ENCODE results near the gene SLC25A11.
"Not testable (repeated sequence)": the region's sequence is repeated elsewhere in the genome, so short reads cannot be mapped to it uniquely, and the experiment has no call there.

SLC25A11 gene

DNA sequence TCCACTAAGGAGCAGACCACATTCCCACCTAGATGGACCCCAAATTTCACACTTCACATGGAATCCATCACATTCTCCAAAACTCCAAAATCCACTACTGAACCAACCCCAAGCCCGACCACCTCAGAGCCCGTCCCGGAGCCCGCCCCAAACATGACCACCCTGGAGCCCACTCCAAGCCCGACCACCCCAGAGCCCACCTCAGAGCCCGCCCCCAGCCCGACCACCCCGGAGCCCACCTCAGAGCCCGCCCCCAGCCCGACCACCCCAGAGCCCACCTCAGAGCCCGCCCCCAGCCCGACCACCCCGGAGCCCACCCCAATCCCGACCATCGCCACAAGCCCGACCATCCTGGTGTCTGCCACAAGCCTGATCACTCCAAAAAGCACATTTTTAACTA lies 6.2 kb downstream of the SLC25A11 start:
- Histone ChIP-seq H3K9me3 (ENCODE audit: control insufficient read depth, insufficient read depth, low read length) (no peaks in the 10 kb centered on the region), H3K4me1 (ENCODE audit: control insufficient read depth, insufficient read depth, low read length) (0 out of 2 replicates have a peak, but pooled peaks cover 3% of the 10 kb centered on the region), H3K9ac (ENCODE audit: low read depth, low read length) (no peak overlapping the region), H3K4me3 (ENCODE audit: low read depth, low read length) (no peak overlapping the region), H3K27ac (ENCODE audit: low read depth, low read length) (no peak overlapping the region), H3K27me3 (ENCODE audit: control insufficient read depth, insufficient read depth, low read length) (no peaks in the 10 kb centered on the region), H3K36me3 (ENCODE audit: control insufficient read depth, insufficient read depth, low read length) (peaks cover 33% of the 10 kb centered on the region)

DNA sequence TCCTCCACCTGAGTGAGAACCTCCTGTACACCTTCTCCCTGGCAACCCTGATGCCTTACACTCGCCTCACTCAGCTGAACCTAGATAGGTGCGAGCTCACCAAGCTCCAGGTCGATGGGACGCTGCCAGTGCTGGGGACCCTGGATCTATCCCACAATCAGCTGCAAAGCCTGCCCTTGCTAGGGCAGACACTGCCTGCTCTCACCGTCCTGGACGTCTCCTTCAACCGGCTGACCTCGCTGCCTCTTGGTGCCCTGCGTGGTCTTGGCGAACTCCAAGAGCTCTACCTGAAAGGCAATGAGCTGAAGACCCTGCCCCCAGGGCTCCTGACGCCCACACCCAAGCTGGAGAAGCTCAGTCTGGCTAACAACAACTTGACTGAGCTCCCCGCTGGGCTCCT lies 7.1 kb downstream of the SLC25A11 start:
- Histone ChIP-seq H3K9ac (ENCODE audit: low read depth, low read length) (no peak overlapping the region), H3K27ac (ENCODE audit: low read depth, low read length) (no peak overlapping the region), H3K4me1 (ENCODE audit: control insufficient read depth, insufficient read depth, low read length) (no peaks in the 10 kb centered on the region), H3K9me3 (ENCODE audit: control insufficient read depth, insufficient read depth, low read length) (no peaks in the 10 kb centered on the region), H3K36me3 (ENCODE audit: control insufficient read depth, insufficient read depth, low read length) (peaks cover 24% of the 10 kb centered on the region), H3K4me3 (ENCODE audit: low read depth, low read length) (no peak overlapping the region), H3K27me3 (ENCODE audit: control insufficient read depth, insufficient read depth, low read length) (no peaks in the 10 kb centered on the region)

DNA sequence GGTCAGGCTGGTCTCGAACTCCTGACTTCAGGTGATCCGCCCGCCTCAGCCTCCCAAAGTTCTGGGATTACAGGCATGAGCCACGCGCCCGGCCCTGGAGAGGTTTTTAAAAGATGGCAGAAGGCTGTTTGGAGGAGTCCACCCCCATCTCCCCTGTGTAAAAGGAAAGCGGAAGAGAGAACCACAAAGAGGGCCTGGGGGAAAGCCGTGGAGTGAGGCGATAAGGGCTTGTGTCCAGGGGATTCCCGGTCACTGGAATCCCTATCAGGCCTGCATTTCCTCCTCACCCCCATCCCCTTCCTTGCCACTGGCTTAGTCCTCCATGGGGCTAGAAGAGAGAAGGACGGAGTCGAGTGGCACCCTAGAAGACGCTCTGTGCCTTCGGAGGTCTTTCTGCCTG lies 7.9 kb downstream of the SLC25A11 start, which contains the start of gene GP1BA:
TSS of gene GP1BA (plus strand) at position 315 of the 400 bp plus-strand sequence. CDS start 328 bp downstream, outside the sequence.
- Histone ChIP-seq H3K9ac (ENCODE audit: low read depth, low read length) (no peak within 1 kb of the TSS), H3K4me3 (ENCODE audit: low read depth, low read length) (no peak within 1 kb of the TSS), H3K4me1 (ENCODE audit: control insufficient read depth, insufficient read depth, low read length) (no peaks in the 10 kb centered on the region), H3K27ac (ENCODE audit: low read depth, low read length) (no peak within 1 kb of the TSS), H3K27me3 (ENCODE audit: control insufficient read depth, insufficient read depth, low read length) (no peaks in the 10 kb centered on the region), H3K9me3 (ENCODE audit: control insufficient read depth, insufficient read depth, low read length) (no peaks in the 10 kb centered on the region), H3K36me3 (ENCODE audit: control insufficient read depth, insufficient read depth, low read length) (peaks cover 16% of the 10 kb centered on the region; the same call in 1 of the 2 replicates)

DNA sequence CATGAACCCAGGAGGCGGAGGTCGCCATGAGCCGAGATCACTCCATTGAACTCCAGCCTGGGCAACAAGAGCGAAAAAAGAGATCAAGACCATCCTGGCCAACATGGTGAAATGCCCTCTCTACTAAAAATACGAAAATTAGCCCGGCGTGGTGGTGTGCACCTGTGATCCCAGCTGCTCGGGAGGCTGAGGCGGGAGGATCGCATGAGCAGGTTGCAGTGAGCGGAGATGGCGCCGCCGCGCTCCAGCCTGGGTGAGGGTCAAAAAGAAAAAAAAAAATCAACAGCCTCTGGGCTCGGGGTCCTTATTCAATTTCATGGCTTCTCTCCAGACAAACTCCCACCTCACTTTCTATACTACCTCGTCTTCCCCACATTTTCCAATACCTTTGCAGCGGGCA lies 11.0 kb downstream of the SLC25A11 start:
- Histone ChIP-seq H3K9me3 (ENCODE audit: control insufficient read depth, insufficient read depth, low read length) (no peaks in the 10 kb centered on the region), H3K27ac (ENCODE audit: low read depth, low read length) (no peak overlapping the region), H3K27me3 (ENCODE audit: control insufficient read depth, insufficient read depth, low read length) (no peaks in the 10 kb centered on the region), H3K9ac (ENCODE audit: low read depth, low read length) (no peak overlapping the region), H3K36me3 (ENCODE audit: control insufficient read depth, insufficient read depth, low read length) (peaks cover 3% of the 10 kb centered on the region; the same call in 1 of the 2 replicates), H3K4me3 (ENCODE audit: low read depth, low read length) (no peak overlapping the region), H3K4me1 (ENCODE audit: control insufficient read depth, insufficient read depth, low read length) (no peaks in the 10 kb centered on the region)

DNA sequence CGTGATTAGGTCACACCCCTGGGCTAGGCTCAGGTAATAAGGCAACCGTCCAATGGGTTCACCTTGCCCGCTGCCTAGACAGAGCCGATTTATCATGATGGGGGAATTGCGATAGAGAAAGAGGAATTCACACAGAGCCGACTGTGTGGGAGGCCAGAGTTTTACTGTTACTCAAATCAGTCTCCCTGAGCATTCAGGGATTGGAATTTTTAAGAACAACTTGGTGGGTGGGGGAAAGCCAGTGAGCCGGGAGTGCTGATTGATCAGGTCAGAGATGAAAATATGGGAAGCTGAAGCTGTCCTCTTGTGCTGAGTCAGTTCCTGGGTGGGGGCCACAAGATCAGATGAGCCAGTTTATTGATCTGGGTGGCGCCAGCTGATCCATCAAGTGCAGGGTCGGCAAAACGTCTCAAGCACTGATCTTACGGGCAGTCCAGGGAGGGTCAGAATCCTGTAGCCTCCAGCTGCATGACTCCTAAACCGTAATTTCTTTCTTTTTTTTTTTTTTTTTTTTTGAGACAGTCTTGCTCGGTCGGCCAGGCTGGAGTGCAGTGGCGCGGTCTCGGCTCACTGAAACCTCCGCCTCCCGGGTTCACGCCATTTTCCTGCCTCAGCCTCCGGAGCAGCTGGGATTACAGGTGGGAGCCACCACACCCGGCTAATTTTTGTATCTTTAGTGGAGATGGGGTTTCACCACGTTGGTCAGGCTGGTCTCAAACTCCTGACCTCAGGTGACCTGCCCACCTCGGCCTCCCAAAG lies 13.1 kb downstream of the SLC25A11 start:
- H3K4me3 ChIP-seq (ENCODE audit: low read depth, low read length); H3K27ac ChIP-seq (ENCODE audit: low read depth, low read length); H3K4me1 ChIP-seq (ENCODE audit: control insufficient read depth, insufficient read depth, low read length); H3K36me3 ChIP-seq (ENCODE audit: control insufficient read depth, insufficient read depth, low read length); H3K9ac ChIP-seq (ENCODE audit: low read depth, low read length); H3K27me3 ChIP-seq (ENCODE audit: control insufficient read depth, insufficient read depth, low read length); H3K9me3 ChIP-seq (ENCODE audit: control insufficient read depth, insufficient read depth, low read length): not testable (repeated sequence)

DNA sequence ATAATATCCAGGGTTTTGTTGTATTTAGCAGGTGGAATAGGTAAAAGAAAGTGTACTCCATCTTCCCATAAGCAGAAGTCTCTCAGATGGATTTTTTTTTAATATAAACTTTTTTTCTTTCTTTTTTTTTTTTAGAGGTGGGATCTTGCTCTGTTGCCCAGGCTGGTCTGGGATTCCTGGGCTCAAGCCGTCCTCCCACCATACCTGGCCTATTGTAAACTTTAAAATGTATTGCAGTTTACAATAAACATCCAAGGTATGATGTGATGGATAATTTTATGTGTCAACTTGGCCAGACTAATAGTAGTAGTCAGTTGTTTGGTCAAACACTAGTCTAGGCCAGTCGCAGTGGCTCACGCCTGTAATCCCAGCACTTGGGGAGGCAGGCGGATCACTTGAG lies 18.5 kb downstream of the SLC25A11 start:
- Histone ChIP-seq H3K9ac (ENCODE audit: low read depth, low read length) (no peak overlapping the region), H3K27me3 (ENCODE audit: control insufficient read depth, insufficient read depth, low read length) (no peaks in the 10 kb centered on the region), H3K4me3 (ENCODE audit: low read depth, low read length) (no peak overlapping the region), H3K27ac (ENCODE audit: low read depth, low read length) (no peak overlapping the region), H3K9me3 (ENCODE audit: control insufficient read depth, insufficient read depth, low read length) (no peaks in the 10 kb centered on the region), H3K36me3 (ENCODE audit: control insufficient read depth, insufficient read depth, low read length) (no peaks in the 10 kb centered on the region), H3K4me1 (ENCODE audit: control insufficient read depth, insufficient read depth, low read length) (peaks cover 4% of the 10 kb centered on the region; the same call in 1 of the 2 replicates)

DNA sequence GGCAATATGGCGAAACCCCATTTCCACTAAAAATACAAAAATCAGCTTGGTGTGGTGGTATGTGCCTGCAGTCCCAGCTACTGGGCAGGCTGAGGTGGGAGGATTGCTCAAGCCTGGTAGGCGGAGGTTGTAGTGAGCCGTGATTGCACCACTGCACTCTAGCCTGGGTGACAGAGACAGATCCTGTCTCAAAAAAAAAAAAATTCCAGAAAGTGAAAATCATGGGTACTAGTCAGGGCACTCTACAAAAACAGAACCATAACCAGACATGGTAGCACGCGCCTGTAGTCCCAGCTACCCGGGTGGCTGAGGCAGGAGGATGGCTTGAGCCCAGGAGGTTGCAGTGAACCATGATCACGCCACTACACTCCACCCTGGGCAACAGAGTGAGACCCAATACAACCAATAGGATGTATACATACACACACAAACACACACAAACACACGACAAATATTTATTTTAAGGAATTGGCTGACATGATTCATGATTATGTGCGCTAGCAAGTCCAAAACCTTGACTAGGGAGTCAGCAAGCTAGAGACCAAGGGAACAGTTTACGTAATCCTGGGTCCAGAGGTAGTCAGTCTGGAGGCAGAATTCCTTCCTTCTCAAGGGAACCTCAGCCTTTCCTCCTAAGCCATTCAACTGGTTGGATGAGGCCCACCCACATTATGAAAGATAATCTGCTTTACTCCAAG lies 19.3 kb downstream of the SLC25A11 start:
- H3K36me3 ChIP-seq (ENCODE audit: control insufficient read depth, insufficient read depth, low read length), result no peaks in the 10 kb centered on the region
- H3K4me3 ChIP-seq (ENCODE audit: low read depth, low read length), result no peak overlapping the region
- H3K9me3 ChIP-seq (ENCODE audit: control insufficient read depth, insufficient read depth, low read length), result no peaks in the 10 kb centered on the region
- peaks cover 4% of the 10 kb centered on the region; the same call in 1 of the 2 replicates for H3K4me1 ChIP-seq (ENCODE audit: control insufficient read depth, insufficient read depth, low read length)
- H3K27me3 ChIP-seq (ENCODE audit: control insufficient read depth, insufficient read depth, low read length), result no peaks in the 10 kb centered on the region
- no peak overlapping the region for H3K27ac ChIP-seq (ENCODE audit: low read depth, low read length)
- no peak overlapping the region for H3K9ac ChIP-seq (ENCODE audit: low read depth, low read length)

DNA sequence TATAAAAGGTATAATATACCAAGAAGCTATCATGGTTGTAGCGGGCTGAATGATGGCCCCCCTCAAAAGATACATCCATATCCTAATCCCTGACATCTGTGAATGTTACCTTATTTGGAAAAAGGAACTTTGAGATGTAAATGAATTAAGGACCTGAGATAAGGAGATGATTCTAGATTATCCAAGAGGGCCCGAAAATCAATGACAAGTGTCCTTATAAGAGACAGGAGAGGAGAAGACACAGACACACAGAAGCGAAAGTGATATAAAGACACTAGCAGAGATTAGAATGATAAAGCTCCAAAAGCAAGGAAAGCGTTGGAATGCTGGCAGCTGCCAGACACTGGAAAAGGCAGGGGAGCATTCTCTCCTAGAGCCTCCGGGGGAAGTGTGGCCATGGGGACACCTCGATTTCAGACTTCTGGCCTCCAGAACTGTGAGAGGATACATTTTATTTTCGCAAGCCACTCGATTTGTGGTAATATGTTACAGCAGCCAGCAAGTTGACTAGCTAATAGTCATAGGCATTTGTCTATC lies 20.3 kb downstream of the SLC25A11 start:
- no peak overlapping the region for H3K9ac ChIP-seq (ENCODE audit: low read depth, low read length)
- no peaks in the 10 kb centered on the region for H3K9me3 ChIP-seq (ENCODE audit: control insufficient read depth, insufficient read depth, low read length)
- peaks cover 4% of the 10 kb centered on the region; the same call in 1 of the 2 replicates for H3K4me1 ChIP-seq (ENCODE audit: control insufficient read depth, insufficient read depth, low read length)
- no peak overlapping the region for H3K27ac ChIP-seq (ENCODE audit: low read depth, low read length)
- no peak overlapping the region for H3K4me3 ChIP-seq (ENCODE audit: low read depth, low read length)
- H3K27me3 ChIP-seq (ENCODE audit: control insufficient read depth, insufficient read depth, low read length), result no peaks in the 10 kb centered on the region
- H3K36me3 ChIP-seq (ENCODE audit: control insufficient read depth, insufficient read depth, low read length), result no peaks in the 10 kb centered on the region

DNA sequence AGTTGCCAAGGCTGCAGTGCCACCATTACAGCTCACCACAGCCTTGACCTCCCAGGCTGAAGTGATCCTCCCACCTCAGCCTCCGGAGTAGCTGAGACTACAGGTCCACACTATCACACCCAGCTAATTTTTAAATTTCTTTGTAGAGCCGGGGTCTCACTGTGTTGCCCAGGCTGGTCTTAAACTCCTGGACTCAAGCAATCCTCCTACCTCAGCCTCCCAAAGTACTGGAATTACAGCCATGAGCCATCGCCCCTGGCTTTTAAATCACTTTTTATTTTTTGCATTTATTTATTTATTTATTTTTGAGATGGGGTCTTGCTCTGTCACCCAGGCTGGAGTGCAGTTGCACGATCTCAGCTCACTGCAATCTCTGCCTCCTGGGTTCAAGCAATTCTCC lies 25.3 kb downstream of the SLC25A11 start:
- not testable (repeated sequence) for H3K4me3 ChIP-seq (ENCODE audit: low read depth, low read length); H3K4me1 ChIP-seq (ENCODE audit: control insufficient read depth, insufficient read depth, low read length); H3K9me3 ChIP-seq (ENCODE audit: control insufficient read depth, insufficient read depth, low read length); H3K36me3 ChIP-seq (ENCODE audit: control insufficient read depth, insufficient read depth, low read length); H3K27me3 ChIP-seq (ENCODE audit: control insufficient read depth, insufficient read depth, low read length); H3K27ac ChIP-seq (ENCODE audit: low read depth, low read length); H3K9ac ChIP-seq (ENCODE audit: low read depth, low read length)

DNA sequence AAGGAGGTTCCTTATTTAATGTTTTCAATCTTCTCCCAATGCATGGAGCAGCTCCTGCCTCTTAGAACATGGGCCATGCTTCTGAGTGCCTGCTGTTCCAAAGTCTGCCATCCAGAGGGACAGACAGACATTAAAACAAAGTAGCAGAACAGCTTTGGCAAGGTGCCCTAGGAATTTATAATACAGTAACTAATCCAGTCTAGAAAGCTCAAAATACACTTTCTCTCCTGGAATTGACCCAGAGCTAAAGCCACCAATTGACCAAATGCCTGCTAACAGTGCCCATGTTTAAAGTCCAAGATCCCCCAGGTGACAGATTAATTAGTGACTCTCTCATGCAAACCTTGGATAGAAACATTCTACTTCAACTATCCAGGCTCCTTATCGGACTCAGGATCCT lies 25.9 kb downstream of the SLC25A11 start:
- Histone ChIP-seq H3K36me3 (ENCODE audit: control insufficient read depth, insufficient read depth, low read length) (no peaks in the 10 kb centered on the region), H3K27me3 (ENCODE audit: control insufficient read depth, insufficient read depth, low read length) (no peaks in the 10 kb centered on the region), H3K9ac (ENCODE audit: low read depth, low read length) (no peak overlapping the region), H3K27ac (ENCODE audit: low read depth, low read length) (no peak overlapping the region), H3K4me3 (ENCODE audit: low read depth, low read length) (no peak overlapping the region), H3K4me1 (ENCODE audit: control insufficient read depth, insufficient read depth, low read length) (peaks cover 6% of the 10 kb centered on the region; the same call in 1 of the 2 replicates), H3K9me3 (ENCODE audit: control insufficient read depth, insufficient read depth, low read length) (no peaks in the 10 kb centered on the region)

All from HUES48 (cell line).